Endothelial cell of umbilical vein (primary cell): ENCODE results near the gene ULK4. TPM values are rescaled to one million over a fixed set of nuclear protein-coding genes. Genes with fewer than 3 reads are reported as not detected.

Experiments used
- BruUV-seq: library from RNA; stranded (reverse); fragments of 400-500 nt; replicated peaks from 2 replicates; lab custom pipeline; 2021; lab: Mats Ljungman, UMichigan
- CTCF ChIA-PET: fragments of 300-600, 350-600 bp; sonication (Branson Sonifier 250); formaldehyde crosslinking; loops from one replicate; lab custom pipeline; 2021; ENCODE audit warnings: antibody characterized with exemption, inconsistent platforms; lab: Charles Lee
- POLR2A ChIA-PET: fragments of 300-600, 350-600 bp; sonication (Branson Sonifier 250); formaldehyde crosslinking; loops from one replicate; lab custom pipeline; 2021; ENCODE audit warnings: antibody characterized with exemption, inconsistent platforms; lab: Charles Lee
- DNase-seq: peaks from one replicate; pipeline ENCODE4 v3.0.0-alpha.2; 2011; ENCODE audit warnings: low read depth, low spot score
- FAIRE-seq: peaks from 2 replicates; lab custom pipeline; 2011; peaks lifted over from hg19 to GRCh38; lab: Jason Lieb, UNC
- H2AFZ ChIP-seq: 2 replicates; pipeline ENCODE4 v1.6.0; 2012; ENCODE audit warnings: low read depth, low read length, control low read depth, inconsistent platforms
- H3K27ac ChIP-seq: 2 replicates; pipeline ENCODE4 v1.5.1; 2011; ENCODE audit warnings: low read depth, mild to moderate bottlenecking, control low read depth, low read length, moderate library complexity; ENCODE audit not compliant: insufficient read depth
- H3K27me3 ChIP-seq, 2 experiments: 2 replicates each; pipeline versions ENCODE4 v1.6.0 to v1.6.1; 2011; ENCODE audit warnings: low read length in 2 of 2, mixed read lengths in 1 of 2; ENCODE audit not compliant: control insufficient read depth in 2 of 2, insufficient read depth in 2 of 2
- H3K36me3 ChIP-seq, 2 experiments: 2 replicates in 1 of 2; 3 replicates in 1 of 2; pipeline ENCODE4 v1.5.1; 2011; ENCODE audit warnings: low read length in 2 of 2, mild to moderate bottlenecking in 1 of 2, moderate library complexity in 1 of 2; ENCODE audit not compliant: control insufficient read depth in 2 of 2, insufficient read depth in 2 of 2; ENCODE audit errors: extremely low read depth in 1 of 2
- H3K4me1 ChIP-seq: 3 replicates; pipeline ENCODE4 v1.5.1; 2011; ENCODE audit warnings: mild to moderate bottlenecking, low read length; ENCODE audit not compliant: control insufficient read depth, insufficient read depth; ENCODE audit errors: extremely low read depth
- H3K4me2 ChIP-seq: 2 replicates; pipeline ENCODE4 v1.6.1; 2011; ENCODE audit warnings: low read length, control low read depth, mixed read lengths; ENCODE audit not compliant: insufficient read depth
- H3K4me3 ChIP-seq, 3 experiments: fragments of 200-600 bp in 1 of 3; sonication (generic), shearing (Covaris generic) in 1 of 3; replicated peaks in 1 of 3; 2 replicates each; pipeline ENCODE4 v1.5.1; 2011 to 2016; ENCODE audit warnings: control low read depth in 3 of 3, low read length in 3 of 3, mild to moderate bottlenecking in 2 of 3, inconsistent platforms in 1 of 3, low read depth in 1 of 3, moderate library complexity in 1 of 3; ENCODE audit not compliant: insufficient read depth in 1 of 3
- H3K79me2 ChIP-seq: 2 replicates; pipeline ENCODE4 v1.6.0; 2012; ENCODE audit warnings: low read length, inconsistent platforms; ENCODE audit not compliant: control insufficient read depth, insufficient read depth
- H3K9ac ChIP-seq: replicated peaks from 2 replicates; pipeline ENCODE3; 2011; ENCODE audit warnings: low read length, control low read depth; ENCODE audit not compliant: insufficient read depth; ENCODE audit errors: extremely low read depth
- H3K9me1 ChIP-seq: replicated peaks from 3 replicates; pipeline ENCODE4 v1.6.0; 2011; ENCODE audit warnings: mild to moderate bottlenecking, low read length; ENCODE audit not compliant: control insufficient read depth, insufficient read depth; ENCODE audit errors: extremely low read depth
- H3K9me3 ChIP-seq: replicated peaks from 2 replicates; pipeline ENCODE4 v1.5.1; 2012; ENCODE audit warnings: low read length, inconsistent platforms; ENCODE audit not compliant: control insufficient read depth, insufficient read depth
- H4K20me1 ChIP-seq: replicated peaks from 2 replicates; pipeline ENCODE3; 2011; ENCODE audit warnings: mild to moderate bottlenecking, low read length; ENCODE audit not compliant: control insufficient read depth, insufficient read depth; ENCODE audit errors: extremely low read depth
- CTCF ChIP-seq, 2 donors: IDR thresholded peaks; 1 replicate in 1 of 2; 2 replicates in 1 of 2; pipeline ENCODE4 v1.5.1; 2011; ENCODE audit warnings: low read length in 2 of 2, mild to moderate bottlenecking in 2 of 2, moderate library complexity in 2 of 2, control low read depth in 1 of 2, inconsistent platforms in 1 of 2, low read depth in 1 of 2; ENCODE audit not compliant: insufficient read depth in 1 of 2; ENCODE audit errors: extremely low read depth in 1 of 2
- GATA2 ChIP-seq: IDR thresholded peaks from 2 replicates; pipeline ENCODE4 v1.7.0; 2011; ENCODE audit warnings: low read depth, mild to moderate bottlenecking, moderate library complexity, mixed read lengths, low read length; ENCODE audit not compliant: insufficient read length, insufficient read depth
- MAX ChIP-seq: IDR thresholded peaks from 2 replicates; pipeline ENCODE4 v1.6.1; 2011; ENCODE audit not compliant: insufficient read depth, insufficient read length
- MYC ChIP-seq: IDR thresholded peaks from one replicate; pipeline ENCODE4 v1.6.1; 2011; ENCODE audit warnings: mild to moderate bottlenecking, low read depth, low read length
- POLR2AphosphoS5 ChIP-seq: IDR thresholded peaks from 2 replicates; pipeline ENCODE4 v1.6.1; 2012; ENCODE audit warnings: low read depth, mild to moderate bottlenecking, control low read depth, low read length, moderate library complexity; ENCODE audit not compliant: insufficient read depth
- dilution Hi-C: fragments of 300-500 bp; cut with MboI; formaldehyde crosslinking; loops from one replicate; pipeline ENCODE4 v1.15.0; 2019; ENCODE audit warnings: low sequenced_read_pairs; ENCODE audit not compliant: extremely low pct_ligation_motif_present
- intact Hi-C: fragments of 100-400 bp; cut with micrococcal nuclease; formaldehyde crosslinking; loops from one replicate; pipeline ENCODE4 v1.10.0; 2022
- polyA plus RNA-seq, 4 experiments: library from polyadenylated mRNA; depleted of rRNA in 3 of 4; stranded (reverse) in 3 of 4; unstranded in 1 of 4; fragments of >200 nt; gene quantifications; 2 replicates each; pipeline versions ENCODE4 v1.2.1 to v1.2.3, GENCODE V29; 2011 to 2012; ENCODE audit warnings: missing spikeins in 1 of 4
- total RNA-seq: library from RNA; stranded (reverse); gene quantifications from 2 replicates; pipeline ENCODE4 v1.2.3, GENCODE V29; 2021

The ULK4 gene
- total and polyA plus RNA-seq, 2 donors (not counting 3 experiments of a cell fraction or from before 2014, with no cell fraction given): 3.3 to 16.0 TPM

GRCh38 chr3:41276191-41276590 is 685.7 kb downstream of the ULK4 start:
- intact Hi-C loops: no loop called here
- H3K27me3 ChIP-seq: no peaks in the 10 kb centered on the region
- no peaks in the 10 kb centered on the region for H4K20me1 ChIP-seq
- H3K9ac ChIP-seq: no peak overlapping the region
- no peaks in the 10 kb centered on the region for H3K9me3 ChIP-seq
- CTCF ChIA-PET: no interaction called here
- no peaks in the 10 kb centered on the region for H3K9me1 ChIP-seq
- no peak overlapping the region for H3K27ac ChIP-seq
- H3K4me1 ChIP-seq: no peaks in the 10 kb centered on the region
- H3K4me2 ChIP-seq: no peak overlapping the region
- no peak overlapping the region for H2AFZ ChIP-seq
- no peak overlapping the region for H3K4me3 ChIP-seq
- no peak for DNase-seq
- H3K36me3 ChIP-seq: no peaks in the 10 kb centered on the region
- no peak for FAIRE-seq
- POLR2A ChIA-PET: no interaction called here
- H3K79me2 ChIP-seq: no peaks in the 10 kb centered on the region
- BruUV-seq: no TSS peak
- TF ChIP-seq MYC (no peak), GATA2 (no peak), CTCF (IDR thresholded peaks at IDR 0.05; ENCODE audit: extremely low read depth in 1 of 2, insufficient read depth in 1 of 2, low read depth in 1 of 2, low read length in 2 of 2) (no peak), POLR2AphosphoS5 (no peak), MAX (no peak)
- dilution Hi-C loops: no loop called here
